HG02970 (cell line): Measurements from ENCODE around the gene ARFGEF3.
"Not testable (repeated sequence)": the region's sequence is repeated elsewhere in the genome, so short reads cannot be mapped to it uniquely, and the experiment has no call there.

ENCODE experiments used
- ATAC-seq: cut with Tn5 transposase; IDR thresholded peaks from one replicate; pipeline ENCODE4 v1.9.1; 2021; ENCODE audit warnings: mild to moderate bottlenecking, moderate library complexity, moderate number of reproducible peaks; ENCODE audit not compliant: unreplicated experiment, low FRiP score

ARFGEF3 gene

GRCh38 chr6:138263963-138264362 is 102.2 kb downstream of the ARFGEF3 start:
- no peak for ATAC-seq

GRCh38 chr6:138264372-138264880 is 102.7 kb downstream of the ARFGEF3 start:
- ATAC-seq, result no peak

- ATAC-seq, result no peak
Observed at GRCh38 chr6:138266095-138266494, 104.4 kb downstream of the ARFGEF3 start.

- no peak for ATAC-seq
Observed at GRCh38 chr6:138267971-138268895, 106.5 kb downstream of the ARFGEF3 start.

- no peak for ATAC-seq
Observed at GRCh38 chr6:138271451-138271850, 109.7 kb downstream of the ARFGEF3 start.

- ATAC-seq, result no peak
Observed at GRCh38 chr6:138272533-138273315, 111.0 kb downstream of the ARFGEF3 start.

GRCh38 chr6:138275976-138276375 is 114.2 kb downstream of the ARFGEF3 start:
- no peak for ATAC-seq

GRCh38 chr6:138277835-138278234 is 116.1 kb downstream of the ARFGEF3 start:
- no peak for ATAC-seq

- ATAC-seq, result no peak
Observed at GRCh38 chr6:138278326-138278725, 116.6 kb downstream of the ARFGEF3 start.

- ATAC-seq, result no peak
Observed at GRCh38 chr6:138285800-138286199, 124.1 kb downstream of the ARFGEF3 start.

- ATAC-seq, result no peak
Observed at GRCh38 chr6:138286698-138287097, 125.0 kb downstream of the ARFGEF3 start.

GRCh38 chr6:138287144-138287955 is 125.6 kb downstream of the ARFGEF3 start:
- ATAC-seq, result no peak

GRCh38 chr6:138288428-138289085 is 126.8 kb downstream of the ARFGEF3 start:
- ATAC-seq, result not testable (repeated sequence)

- ATAC-seq, result no peak
Observed at GRCh38 chr6:138289739-138290138, 128.0 kb downstream of the ARFGEF3 start.

GRCh38 chr6:138290423-138290962 is 128.8 kb downstream of the ARFGEF3 start:
- no peak for ATAC-seq

- no peak for ATAC-seq
Observed at GRCh38 chr6:138291036-138291848, 129.5 kb downstream of the ARFGEF3 start.

- ATAC-seq, result no peak
Observed at GRCh38 chr6:138291849-138292181, 130.1 kb downstream of the ARFGEF3 start.

- no peak for ATAC-seq
Observed at GRCh38 chr6:138292482-138292881, 130.7 kb downstream of the ARFGEF3 start.
